T-helper 1 cell treated with Interleukin-12 subunit alpha and Interleukin-12 subunit beta and Interleukin-4 antibody, amounts not matched to agents 30 ng/mL and 1 ng/mL, for 36 hours (primary cell): ENCODE results near the gene FGF14. TPM values are rescaled to one million over a fixed set of nuclear protein-coding genes. Genes with fewer than 3 reads are reported as not detected.

Experiments used
- intact Hi-C: fragments of 100-400 bp; cut with micrococcal nuclease; formaldehyde crosslinking; loops from one replicate; pipeline ENCODE4 v1.15.1; 2024
- total RNA-seq: library from RNA; stranded (reverse); gene quantifications from 2 replicates; pipeline ENCODE4 v1.2.3, GENCODE V29; 2022

The FGF14 gene
- total RNA-seq, 1 donor from 2014 or later: not detected

DNA sequence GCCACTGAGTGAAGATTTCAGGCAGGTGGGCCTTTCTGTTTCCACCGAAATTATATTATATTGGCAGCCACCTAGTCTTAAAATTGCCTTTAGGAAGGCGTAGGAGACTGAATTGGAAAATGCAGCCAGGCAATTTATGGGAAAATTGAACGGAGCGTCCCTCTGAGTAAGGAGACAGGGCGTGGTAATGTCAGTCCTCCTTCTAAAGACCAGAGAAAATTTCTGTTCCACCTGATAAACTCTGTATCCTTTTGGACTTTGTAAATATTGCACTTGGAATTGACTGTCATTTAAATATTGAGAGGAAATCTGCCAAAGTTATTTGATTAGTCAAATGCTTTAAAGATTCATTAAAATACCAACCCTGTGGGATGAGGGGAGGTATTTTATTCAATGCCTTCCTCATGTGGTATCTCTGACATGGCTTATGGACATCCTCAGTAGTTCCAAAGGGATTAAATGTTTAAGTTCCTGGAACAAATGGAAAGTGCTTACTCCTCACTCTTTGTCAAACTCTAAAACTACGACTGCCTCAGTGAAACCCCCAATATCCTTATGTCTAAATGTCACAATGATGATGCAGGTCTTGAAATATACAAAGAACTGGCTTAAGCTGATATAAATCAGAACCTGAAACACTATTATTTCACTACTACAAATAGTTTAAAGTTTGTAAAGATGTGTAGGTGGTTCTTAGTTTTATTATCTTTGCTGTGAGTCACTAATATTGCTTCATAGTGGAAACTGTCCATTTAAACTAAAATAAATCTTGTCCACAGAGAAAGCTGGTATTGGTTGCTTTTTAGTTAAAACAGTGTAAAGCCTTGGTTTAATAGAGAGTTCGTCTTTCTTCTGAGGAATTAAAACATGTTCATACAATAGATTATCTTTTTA is 203.2 kb downstream of the FGF14 start:
- intact Hi-C loops: no loop called here

DNA sequence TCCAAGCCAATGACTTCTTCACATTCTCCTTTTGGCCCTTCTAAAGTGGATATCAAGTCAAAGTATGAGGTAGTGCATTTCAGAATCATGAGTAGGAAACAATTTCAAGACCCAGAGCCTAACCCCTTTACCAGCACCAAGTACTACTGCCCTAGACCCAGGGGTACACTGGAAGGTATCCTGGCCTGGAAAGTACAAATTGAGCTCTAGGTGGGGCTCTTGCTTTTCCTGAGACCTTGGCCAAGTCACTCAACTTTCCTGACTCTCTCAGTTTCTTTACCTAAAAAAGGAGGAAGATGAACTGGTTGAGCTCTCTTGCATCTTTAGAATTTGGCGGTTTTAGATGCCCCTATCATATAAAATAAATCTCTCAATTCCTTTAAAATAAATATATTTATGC is 204.7 kb downstream of the FGF14 start:
- intact Hi-C loops: loop anchor here (2.0 kb wide), 1 partner anchor 260 kb away; no protein-coding TSS in a partner anchor

DNA sequence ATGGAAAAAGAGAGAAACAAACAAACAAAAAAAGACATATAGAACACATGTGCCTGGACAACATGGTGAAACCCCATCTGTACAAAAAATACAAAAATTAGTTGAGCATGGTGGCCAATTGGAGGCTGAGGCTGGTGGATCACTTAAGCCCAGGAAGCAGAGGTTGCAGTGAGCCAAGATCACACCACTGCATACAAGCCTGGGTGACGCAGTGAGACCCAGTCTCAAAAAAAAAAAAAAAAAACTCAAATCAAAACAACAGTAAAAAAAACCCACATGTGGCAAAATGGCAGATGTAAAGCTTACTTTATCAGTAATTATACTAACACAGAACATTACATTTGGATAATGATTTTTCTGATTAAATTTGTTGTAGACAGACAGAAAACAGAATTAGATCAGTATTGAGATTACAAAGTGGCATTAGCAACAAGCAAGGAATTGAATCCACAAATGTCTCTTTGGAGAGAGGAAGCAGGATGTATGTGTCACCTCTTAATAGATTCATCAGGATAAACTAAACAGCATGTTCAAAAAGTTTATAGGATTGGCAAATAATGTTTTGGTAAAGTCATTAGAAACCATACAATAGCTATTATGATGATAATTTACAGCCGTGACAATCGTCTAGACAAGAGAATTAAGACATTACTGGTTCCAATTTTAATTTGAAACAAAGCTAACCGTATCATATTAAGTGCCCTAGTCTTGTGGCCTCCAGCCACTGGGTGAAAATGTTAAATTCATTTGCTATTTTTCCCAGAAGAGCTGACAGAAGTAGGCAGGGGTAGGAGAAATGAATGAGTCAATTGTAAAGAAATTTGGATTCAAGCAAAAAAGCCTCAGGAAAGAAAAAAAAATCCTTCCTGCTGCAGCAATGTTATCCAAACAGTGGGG is 206.0 kb downstream of the FGF14 start:
- intact Hi-C loops: loop anchor here (2.0 kb wide), 1 partner anchor 261 kb away; no protein-coding TSS in a partner anchor

DNA sequence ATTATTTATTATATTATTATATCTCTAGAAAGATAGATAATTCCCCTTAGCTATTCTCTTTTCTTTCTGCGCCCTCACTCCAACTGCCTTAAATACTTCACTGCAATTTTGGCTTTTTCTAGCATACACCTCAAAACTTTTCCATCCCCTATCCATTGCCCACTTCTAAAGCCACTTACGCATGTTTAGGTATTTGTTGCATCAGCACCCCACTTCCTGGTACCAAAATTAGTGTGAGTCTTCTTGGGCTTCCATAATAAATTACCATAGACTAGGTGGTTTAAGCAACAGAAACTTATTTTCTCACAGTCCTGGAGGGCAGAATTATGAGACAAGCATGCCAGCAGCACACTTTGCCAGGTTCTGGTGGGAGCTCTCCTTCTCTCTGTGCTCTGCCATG is 209.0 kb downstream of the FGF14 start:
- intact Hi-C loops: no loop called here

DNA sequence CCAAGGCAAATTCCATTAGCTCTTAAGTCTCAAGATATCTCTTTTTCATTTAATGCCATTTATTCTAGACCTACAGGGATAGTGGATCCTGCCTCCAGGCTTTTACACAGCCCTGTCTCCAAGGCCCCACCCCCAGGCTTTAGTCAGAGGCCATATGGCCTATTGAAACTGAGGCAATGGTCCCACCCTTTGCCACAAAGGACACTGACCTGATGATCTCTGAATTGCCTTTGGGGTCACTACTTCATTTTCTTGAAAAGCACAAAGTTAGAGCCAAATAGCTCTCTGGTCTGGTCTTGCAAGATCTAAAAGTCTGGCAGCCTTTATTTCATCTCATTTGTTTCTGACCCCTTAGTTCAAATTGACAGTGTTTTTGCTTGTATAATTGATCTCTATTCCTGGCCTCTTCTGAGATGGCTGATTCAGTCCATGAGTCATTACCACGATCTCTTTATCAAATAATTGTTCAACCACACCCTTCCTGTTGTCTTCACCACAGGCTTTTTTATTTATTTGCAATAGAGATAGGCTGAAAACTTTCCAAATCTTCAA is 209.8 kb downstream of the FGF14 start:
- intact Hi-C loops: no loop called here

DNA sequence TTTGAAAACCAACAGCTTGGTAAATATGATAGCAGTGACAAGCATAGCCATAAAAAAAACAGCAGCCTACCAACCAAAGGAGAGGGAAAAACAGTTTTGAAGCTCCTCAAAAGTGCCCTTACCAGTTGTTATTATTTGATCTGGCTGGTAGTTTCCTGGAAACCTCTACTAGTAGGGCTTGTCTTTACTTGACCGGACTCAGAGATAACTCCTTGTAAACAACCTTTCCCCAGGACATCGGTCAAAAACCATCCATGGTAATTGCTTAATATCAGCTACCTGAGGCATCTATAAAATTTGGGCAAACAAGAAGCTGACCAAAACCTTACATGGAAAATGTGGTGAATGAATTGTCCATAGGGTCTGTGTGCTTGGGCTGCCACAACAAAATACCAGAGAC is 210.9 kb downstream of the FGF14 start:
- intact Hi-C loops: no loop called here

DNA sequence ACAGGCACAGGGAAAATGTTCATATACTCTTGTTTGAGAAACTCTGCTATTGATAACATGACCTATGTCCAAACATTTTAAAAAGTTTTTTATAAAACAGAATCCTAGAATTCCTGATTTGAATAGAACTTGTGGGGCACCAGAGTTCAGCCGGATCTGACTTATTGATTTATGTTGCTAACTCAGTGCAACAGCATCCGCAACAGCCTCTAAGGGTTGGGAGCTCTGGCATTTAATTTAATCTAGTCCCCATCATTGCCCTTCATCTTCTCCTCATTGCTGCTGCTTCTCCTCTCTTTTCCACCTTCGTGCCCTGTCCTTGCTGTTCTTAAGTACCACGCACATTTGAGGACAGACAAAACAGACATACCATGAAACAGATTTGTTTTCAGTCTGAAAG is 214.5 kb downstream of the FGF14 start:
- intact Hi-C loops: no loop called here

DNA sequence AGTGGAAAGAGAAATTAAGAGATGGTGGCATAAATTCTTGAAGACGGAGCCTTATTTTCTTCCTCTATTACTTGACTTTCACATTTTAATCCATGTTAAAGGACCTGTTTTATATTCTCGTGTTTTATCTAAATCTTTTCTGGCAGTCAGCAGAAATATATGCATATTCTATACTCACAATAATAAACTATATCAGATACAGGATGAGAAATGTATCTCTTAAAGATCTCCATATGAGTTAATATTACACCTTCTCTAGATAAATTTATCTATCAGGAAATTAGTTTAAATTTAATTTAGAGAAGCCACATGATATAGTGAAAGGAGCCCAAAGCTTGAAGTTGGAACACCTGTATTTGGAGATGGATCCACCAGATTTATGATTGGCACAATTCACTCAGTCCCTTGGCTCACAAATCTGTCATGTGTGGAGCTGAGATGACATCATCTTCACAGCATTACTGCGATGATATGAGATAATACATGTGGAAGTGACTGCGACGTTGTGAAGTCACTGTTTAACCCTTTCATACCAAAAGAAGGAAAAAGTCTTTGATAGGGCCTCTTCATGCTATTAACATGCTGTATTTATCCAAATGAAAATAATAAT is 216.4 kb downstream of the FGF14 start:
- intact Hi-C loops: no loop called here

DNA sequence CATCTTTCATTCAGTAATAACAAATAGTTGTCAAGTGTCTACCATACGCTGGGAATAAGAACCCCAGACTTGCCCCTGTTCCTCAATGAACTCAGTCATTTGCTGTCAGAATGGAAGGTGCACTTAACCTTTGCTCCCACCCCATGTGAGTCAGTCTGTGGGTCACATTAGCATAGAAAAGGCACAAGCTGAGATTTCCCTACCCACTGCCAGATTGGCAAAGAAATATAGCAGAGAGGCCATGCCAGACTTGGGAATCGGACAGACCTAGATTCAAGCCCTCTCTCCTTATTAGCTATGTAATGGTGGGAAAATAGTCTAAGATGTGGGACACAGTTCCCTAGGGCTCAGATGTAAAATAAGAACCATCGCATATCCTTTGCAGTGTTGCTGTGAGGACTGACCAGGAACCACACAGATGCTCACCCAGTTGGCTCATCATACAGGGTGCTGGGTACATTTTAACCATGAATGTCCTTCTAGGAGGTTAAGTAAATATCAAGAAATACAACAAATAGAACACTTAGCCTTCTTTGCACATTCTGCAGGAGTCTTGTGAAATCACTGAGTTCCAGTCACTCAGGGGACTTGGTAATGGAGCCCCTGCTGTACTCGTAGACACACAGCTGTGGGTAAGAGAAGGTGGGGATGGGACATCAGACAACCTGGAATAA is 218.2 kb downstream of the FGF14 start:
- intact Hi-C loops: no loop called here

DNA sequence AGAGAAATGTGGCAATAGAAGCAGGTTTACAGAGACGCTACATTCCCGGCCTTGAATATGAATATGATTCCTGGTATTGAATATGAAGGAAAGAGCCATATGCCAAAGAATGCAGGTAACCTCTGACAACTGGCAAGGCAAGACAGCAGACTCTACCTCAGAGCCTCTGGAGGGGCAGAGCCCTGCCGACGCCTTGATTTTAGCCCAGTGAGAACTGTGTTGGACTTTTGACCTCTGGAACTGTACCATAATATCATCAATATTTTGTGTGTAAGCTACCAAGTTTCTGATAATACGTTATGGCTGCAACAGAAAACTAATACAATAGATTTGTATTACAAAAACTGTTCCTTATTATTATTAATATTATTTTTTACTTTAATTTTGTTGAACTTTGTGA is 219.7 kb downstream of the FGF14 start:
- intact Hi-C loops: no loop called here

DNA sequence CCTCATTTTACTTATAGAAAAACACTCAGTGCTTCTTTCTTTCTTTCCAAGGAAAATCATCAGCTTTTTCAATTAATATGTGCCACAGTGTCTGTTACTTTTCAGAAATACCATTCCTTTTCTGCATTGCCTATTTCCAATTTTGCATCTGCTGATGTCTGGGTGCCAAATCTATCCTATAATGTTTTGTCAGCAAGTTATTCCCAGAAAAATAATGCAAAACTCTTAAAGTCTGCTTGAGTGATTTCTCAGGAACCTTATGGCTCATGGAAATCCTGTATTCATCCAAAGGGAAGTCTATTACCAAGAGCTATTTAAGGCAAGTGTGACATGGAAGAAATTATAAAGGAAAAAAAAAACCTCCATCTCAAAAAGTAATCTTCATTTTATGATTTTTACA is 224.4 kb downstream of the FGF14 start:
- intact Hi-C loops: no loop called here

DNA sequence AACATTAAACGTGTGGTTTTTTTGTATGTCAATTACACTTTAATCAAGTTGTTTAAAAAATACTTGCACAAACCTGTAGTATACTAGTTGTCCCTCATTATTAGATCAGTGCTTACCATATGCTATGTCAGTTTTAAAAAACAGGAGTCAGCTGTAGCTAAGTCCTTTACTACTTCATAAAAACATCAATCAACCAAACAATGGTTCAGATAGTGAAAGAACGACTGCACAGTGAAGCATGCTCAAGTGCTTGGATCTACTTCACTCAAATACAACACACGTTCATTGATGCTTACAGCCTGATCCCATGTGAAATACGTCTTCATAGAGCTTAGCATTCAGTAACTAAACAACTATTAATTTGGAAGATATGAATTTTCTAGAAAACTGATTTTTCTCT is 225.0 kb downstream of the FGF14 start:
- intact Hi-C loops: no loop called here

DNA sequence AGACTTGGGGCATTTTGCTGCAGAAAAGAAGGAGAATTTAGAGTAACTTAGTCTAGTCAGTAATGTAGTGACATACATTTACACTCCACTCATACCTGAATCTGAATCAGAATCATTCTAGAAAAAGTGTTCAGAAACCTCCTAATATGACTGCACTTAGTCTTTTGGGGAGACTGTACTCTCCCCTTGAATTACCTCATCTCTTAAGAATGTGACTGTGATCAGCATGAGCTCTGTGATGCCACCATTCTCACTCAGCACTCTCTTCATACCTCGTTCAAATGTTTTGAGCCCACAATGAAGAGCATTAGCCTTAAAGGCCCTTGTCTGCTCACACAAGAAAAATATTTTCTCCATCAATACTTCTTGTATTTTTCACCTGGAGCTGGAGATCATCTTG is 229.4 kb downstream of the FGF14 start:
- intact Hi-C loops: no loop called here

DNA sequence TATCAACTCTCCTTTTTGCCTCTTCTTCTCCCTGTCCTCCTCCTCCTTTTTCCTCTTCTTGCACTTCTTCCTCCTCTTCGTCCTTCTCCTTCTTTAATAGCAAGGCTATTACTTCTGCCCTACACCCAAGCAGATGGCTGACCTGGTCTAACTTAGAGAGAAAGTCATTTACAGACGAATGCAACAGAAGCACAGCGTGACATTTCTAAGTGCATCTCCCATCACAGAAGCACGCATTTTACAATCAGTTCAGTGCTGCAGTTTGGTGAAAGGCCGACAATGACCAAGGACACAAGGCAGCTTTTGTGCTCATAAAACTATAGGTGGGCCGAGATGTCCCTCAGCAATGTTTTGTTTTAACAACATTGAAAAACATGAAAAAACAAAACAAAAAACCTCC is 231.5 kb downstream of the FGF14 start:
- intact Hi-C loops: no loop called here

DNA sequence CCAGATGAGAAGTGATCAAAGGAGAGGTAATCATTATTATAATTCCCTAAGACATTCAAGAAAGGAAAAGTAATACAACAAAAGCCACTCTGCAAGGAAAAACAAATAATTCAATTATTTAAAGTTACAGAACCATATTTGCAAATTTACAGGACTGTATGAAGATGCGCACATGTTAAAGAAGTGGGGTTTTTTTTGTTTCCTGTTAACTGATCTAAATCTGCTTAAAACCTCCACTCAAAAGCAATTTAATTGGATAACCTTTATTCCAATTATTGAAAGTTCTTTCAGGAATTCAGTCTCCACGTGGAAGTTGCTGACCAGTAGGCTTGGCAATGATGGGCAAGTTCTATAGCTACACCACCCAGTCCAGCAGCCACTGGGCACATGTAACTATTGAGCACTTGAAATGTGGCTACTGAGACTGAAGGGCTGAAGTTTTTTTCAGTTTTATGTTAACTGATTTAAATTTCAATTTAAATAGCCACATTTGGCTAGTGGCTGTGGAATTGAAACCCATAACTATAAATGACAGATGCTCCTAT is 232.3 kb downstream of the FGF14 start:
- intact Hi-C loops: no loop called here

DNA sequence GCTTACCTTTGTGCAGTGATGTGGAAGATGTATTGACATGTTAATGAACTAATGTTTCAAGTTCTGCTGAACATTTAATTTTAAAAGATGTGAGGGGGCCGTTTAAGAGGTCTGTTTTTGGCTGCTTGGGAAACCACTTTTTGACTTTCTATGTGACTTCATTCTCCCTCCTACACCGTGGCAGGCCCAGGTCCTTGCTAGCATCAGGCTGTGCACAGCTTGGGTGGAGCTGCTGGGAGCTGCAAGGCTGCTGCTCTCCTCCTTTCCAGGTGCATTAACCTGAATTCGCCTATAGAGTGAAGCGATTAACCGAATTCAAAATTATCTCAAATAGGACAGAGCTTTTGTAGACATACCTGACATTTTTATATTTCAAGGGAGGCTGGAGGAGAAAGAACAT is 249.1 kb downstream of the FGF14 start:
- intact Hi-C loops: no loop called here

DNA sequence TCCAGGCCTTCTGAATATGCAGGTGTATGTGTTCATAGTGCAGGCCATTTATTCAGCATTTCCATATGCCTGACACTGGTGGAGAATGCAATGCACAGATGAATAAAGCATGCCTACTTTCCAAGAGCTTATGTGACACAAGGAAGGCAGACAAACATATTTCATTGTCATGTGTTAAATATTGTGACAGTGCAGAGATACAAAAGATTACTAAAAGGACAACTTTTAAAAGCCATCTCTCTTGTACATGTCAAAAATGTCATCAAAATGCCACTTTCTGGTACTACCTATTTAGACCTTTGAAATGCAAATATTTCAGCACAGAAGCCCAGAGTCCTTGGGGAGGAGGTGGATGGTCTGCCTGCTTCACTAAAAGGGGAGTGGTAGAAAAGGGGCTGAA is 254.5 kb downstream of the FGF14 start:
- intact Hi-C loops: no loop called here

DNA sequence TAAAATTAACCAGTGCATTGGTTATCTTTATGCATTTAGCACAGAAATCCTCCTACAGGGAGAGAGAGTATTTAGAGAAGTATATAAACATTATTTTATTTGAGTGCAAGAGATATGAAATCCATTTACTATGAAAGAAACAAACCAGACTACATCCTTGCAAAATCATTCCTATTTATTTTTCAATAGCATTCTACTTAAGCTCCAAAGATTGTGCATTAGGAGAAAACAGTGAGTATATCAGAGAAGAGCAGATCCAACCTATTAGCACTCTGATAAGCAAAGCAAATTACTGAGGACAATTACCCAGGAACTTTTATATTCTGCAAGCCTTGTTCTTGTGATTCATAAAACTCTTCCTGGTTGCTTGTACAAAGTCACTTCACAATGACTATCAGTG is 256.1 kb downstream of the FGF14 start:
- intact Hi-C loops: no loop called here

DNA sequence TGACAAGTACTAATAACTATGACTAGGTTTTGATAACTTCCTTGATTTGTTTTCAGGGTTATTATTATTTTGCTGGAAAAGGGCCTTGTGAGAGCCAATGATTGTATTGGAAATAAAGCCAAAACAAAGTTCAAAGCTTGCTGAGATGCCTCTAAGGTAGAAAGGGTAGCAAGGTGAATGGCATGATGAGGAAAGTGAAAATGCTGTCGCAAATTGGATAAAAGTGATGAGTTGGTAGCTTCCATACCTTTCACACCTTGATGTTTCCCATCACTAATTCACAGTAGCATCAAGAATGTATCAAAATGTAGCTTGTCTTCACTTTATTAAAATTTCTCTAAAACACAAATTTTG is 259.4 kb downstream of the FGF14 start:
- intact Hi-C loops: loop anchor here (5.0 kb wide), 1 partner anchor 995 kb away; no protein-coding TSS in a partner anchor

DNA sequence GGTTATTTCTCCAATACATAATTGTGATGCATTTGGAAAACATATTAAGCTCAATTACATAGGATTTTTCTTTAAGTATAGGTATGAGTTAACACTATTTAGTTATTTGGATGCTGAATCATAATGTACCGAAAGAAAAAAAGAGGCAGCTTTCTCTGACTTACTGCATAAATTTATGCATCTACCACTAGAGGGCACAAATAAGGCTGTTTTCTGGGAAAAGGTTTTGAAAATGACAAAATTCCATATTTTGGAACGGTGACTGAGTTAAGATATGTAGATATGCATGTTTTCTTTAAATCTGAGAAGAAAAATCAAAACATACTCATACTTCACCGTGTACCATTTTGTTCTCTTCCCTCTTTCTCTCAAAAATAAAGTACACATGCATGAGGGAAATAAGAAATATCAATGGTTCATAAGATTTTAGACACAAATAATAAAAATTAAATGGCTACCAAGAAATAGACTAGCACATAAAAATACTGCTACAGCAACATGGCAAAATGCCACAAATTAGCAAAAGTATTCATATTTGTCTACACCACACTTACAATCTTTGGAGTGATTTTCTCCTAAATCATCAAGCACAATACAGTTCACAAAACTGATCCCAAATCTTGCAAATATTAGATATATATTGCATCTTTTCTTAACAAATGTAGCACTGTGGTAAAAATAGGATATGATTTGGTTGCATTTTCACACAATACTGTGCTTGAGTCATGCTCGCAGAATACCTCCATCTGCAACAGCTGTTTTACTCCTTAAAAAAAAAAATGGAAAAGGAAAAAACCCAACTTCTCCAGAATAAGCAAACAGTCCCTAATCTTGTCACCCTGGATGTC is 260.0 kb downstream of the FGF14 start:
- intact Hi-C loops: loop anchor here (1.0 to 5.0 kb wide), 3 partner anchors 315 to 995 kb away; no protein-coding TSS in a partner anchor
